ENCODE results near the gene NUAK1. TPM values are rescaled to one million over a fixed set of nuclear protein-coding genes. Genes with fewer than 3 reads are reported as not detected.
"Not testable (repeated sequence)": the region's sequence is repeated elsewhere in the genome, so short reads cannot be mapped to it uniquely, and the experiment has no call there.

The NUAK1 gene
- total RNA-seq, 1 experiment from 2014 or later: 14.3 TPM

- Mint-ChIP-seq H3K4me3 (ENCODE audit: low read depth, unreplicated experiment) (no peak overlapping the region), H3K9me3 (ENCODE audit: low read depth, unreplicated experiment) (peaks cover 11% of the 10 kb centered on the region), H3K27me3 (ENCODE audit: unreplicated experiment) (no peaks in the 10 kb centered on the region), H3K36me3 (ENCODE audit: insufficient read depth, unreplicated experiment) (peaks cover 16% of the 10 kb centered on the region), H3K4me1 (ENCODE audit: low read depth, unreplicated experiment) (peaks cover 38% of the 10 kb centered on the region), H3K27ac (ENCODE audit: unreplicated experiment) (no peak overlapping the region)
- no TSS peak for BruUV-seq (replicated peaks)
- intact Hi-C loops (cut with micrococcal nuclease; ENCODE audit: unreplicated experiment): no loop called here
- TF ChIP-seq, protein P1, sequence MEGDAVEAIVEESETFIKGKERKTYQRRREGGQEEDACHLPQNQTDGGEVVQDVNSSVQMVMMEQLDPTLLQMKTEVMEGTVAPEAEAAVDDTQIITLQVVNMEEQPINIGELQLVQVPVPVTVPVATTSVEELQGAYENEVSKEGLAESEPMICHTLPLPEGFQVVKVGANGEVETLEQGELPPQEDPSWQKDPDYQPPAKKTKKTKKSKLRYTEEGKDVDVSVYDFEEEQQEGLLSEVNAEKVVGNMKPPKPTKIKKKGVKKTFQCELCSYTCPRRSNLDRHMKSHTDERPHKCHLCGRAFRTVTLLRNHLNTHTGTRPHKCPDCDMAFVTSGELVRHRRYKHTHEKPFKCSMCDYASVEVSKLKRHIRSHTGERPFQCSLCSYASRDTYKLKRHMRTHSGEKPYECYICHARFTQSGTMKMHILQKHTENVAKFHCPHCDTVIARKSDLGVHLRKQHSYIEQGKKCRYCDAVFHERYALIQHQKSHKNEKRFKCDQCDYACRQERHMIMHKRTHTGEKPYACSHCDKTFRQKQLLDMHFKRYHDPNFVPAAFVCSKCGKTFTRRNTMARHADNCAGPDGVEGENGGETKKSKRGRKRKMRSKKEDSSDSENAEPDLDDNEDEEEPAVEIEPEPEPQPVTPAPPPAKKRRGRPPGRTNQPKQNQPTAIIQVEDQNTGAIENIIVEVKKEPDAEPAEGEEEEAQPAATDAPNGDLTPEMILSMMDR (IDR thresholded peaks at IDR 0.05; ENCODE audit: unreplicated experiment): no peak
- CTCF ChIA-PET: interaction anchor here (1.3 kb wide), 1 partner anchor 11 kb away, joined by 4 read pairs; no protein-coding TSS in a partner anchor
- no peak for DNase-seq
Observed at GRCh38 chr12:106020736-106021135, 118.0 kb downstream of the NUAK1 start.

GRCh38 chr12:106019144-106019543, 119.6 kb downstream of the NUAK1 start:
- H3K4me3 Mint-ChIP-seq (ENCODE audit: low read depth, unreplicated experiment): no peak overlapping the region
- TF ChIP-seq, protein P1 (IDR thresholded peaks at IDR 0.05; ENCODE audit: unreplicated experiment): no peak
- peaks cover 16% of the 10 kb centered on the region for H3K36me3 Mint-ChIP-seq (ENCODE audit: insufficient read depth, unreplicated experiment)
- peaks cover 11% of the 10 kb centered on the region for H3K9me3 Mint-ChIP-seq (ENCODE audit: low read depth, unreplicated experiment)
- no peak for DNase-seq
- H3K27ac Mint-ChIP-seq (ENCODE audit: unreplicated experiment): no peak overlapping the region
- BruUV-seq (replicated peaks): no TSS peak
- peaks cover 38% of the 10 kb centered on the region for H3K4me1 Mint-ChIP-seq (ENCODE audit: low read depth, unreplicated experiment)
- no peaks in the 10 kb centered on the region for H3K27me3 Mint-ChIP-seq (ENCODE audit: unreplicated experiment)
- intact Hi-C loops (cut with micrococcal nuclease; ENCODE audit: unreplicated experiment): no loop called here
- CTCF ChIA-PET: no interaction called here

- intact Hi-C loops (cut with micrococcal nuclease; ENCODE audit: unreplicated experiment): no loop called here
- H3K36me3 Mint-ChIP-seq (ENCODE audit: insufficient read depth, unreplicated experiment): peaks cover 16% of the 10 kb centered on the region
- peaks cover 11% of the 10 kb centered on the region for H3K9me3 Mint-ChIP-seq (ENCODE audit: low read depth, unreplicated experiment)
- CTCF ChIA-PET: interaction anchor here (0.7 kb wide), 1 partner anchor 26 kb away, joined by 4 read pairs; no protein-coding TSS in a partner anchor
- BruUV-seq (replicated peaks): no TSS peak
- no peak overlapping the region for H3K4me3 Mint-ChIP-seq (ENCODE audit: low read depth, unreplicated experiment)
- TF ChIP-seq, protein P1 (IDR thresholded peaks at IDR 0.05; ENCODE audit: unreplicated experiment): no peak
- DNase-seq: no peak
- H3K4me1 Mint-ChIP-seq (ENCODE audit: low read depth, unreplicated experiment): peaks cover 36% of the 10 kb centered on the region
- no peaks in the 10 kb centered on the region for H3K27me3 Mint-ChIP-seq (ENCODE audit: unreplicated experiment)
- no peak overlapping the region for H3K27ac Mint-ChIP-seq (ENCODE audit: unreplicated experiment)
Observed at GRCh38 chr12:106018286-106018685, 120.5 kb downstream of the NUAK1 start.

DNA sequence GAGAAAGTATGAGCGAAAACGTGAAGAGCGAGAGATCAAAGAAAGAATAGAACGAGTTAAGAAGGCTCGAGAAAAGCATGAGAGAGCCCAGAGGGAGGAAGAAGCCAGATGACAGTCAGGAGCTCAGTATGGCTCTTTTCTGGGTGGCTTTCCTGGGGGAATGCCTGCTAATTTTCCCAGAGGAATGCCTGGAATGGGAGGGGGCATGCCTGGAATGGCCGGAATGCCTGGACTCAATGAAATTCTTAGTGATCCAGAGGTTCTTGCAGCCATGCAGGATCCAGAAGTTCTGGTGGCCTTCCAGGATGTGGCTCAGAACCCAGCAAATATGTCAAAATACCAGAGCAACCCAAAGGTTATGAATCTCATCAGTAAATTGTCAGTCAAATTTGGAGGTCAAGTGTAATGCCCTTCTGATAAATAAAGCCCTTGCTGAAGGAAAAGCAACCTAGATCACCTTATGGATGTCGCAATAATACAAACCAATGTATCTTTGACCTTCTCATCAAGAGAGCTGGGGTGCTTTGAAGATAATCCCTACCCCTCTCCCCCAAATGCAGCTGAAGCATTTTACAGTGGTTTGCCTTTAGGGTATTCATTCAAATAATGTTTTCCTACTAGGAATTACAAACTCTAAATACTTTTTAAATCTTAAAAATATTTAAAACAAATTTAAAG, 122.0 kb downstream of the NUAK1 start:
- H3K4me1 Mint-ChIP-seq (ENCODE audit: low read depth, unreplicated experiment): peaks cover 20% of the 10 kb centered on the region
- H3K4me3 Mint-ChIP-seq (ENCODE audit: low read depth, unreplicated experiment); intact Hi-C loops (cut with micrococcal nuclease; ENCODE audit: unreplicated experiment); H3K36me3 Mint-ChIP-seq (ENCODE audit: insufficient read depth, unreplicated experiment); BruUV-seq (replicated peaks); H3K27me3 Mint-ChIP-seq (ENCODE audit: unreplicated experiment); CTCF ChIA-PET; DNase-seq; H3K27ac Mint-ChIP-seq (ENCODE audit: unreplicated experiment): not testable (repeated sequence)
- H3K9me3 Mint-ChIP-seq (ENCODE audit: low read depth, unreplicated experiment): peaks cover 11% of the 10 kb centered on the region

- CTCF ChIA-PET: no interaction called here
- Mint-ChIP-seq H3K27ac (ENCODE audit: unreplicated experiment) (no peak overlapping the region), H3K4me3 (ENCODE audit: low read depth, unreplicated experiment) (no peak overlapping the region), H3K27me3 (ENCODE audit: unreplicated experiment) (no peaks in the 10 kb centered on the region), H3K36me3 (ENCODE audit: insufficient read depth, unreplicated experiment) (no peaks in the 10 kb centered on the region), H3K4me1 (ENCODE audit: low read depth, unreplicated experiment) (peaks cover 9% of the 10 kb centered on the region), H3K9me3 (ENCODE audit: low read depth, unreplicated experiment) (peaks cover 11% of the 10 kb centered on the region)
- BruUV-seq (replicated peaks): no TSS peak
- DNase-seq: no peak
- TF ChIP-seq, protein P1 (IDR thresholded peaks at IDR 0.05; ENCODE audit: unreplicated experiment): no peak
- intact Hi-C loops (cut with micrococcal nuclease; ENCODE audit: unreplicated experiment): no loop called here
Observed at GRCh38 chr12:106015646-106016045, 123.1 kb downstream of the NUAK1 start.

Measured in Calu3 (cell line).